Measurements from ENCODE around the gene LEF1.
"Not testable (repeated sequence)": the region's sequence is repeated elsewhere in the genome, so short reads cannot be mapped to it uniquely, and the experiment has no call there.

Gene LEF1

GRCh38 chr4:108013955-108014354, 154.8 kb downstream of the LEF1 start:
- H2BK120ac ChIP-seq (ENCODE audit: low read depth, low read length) = no peak overlapping the region

GRCh38 chr4:108013327-108013726, 155.4 kb downstream of the LEF1 start:
- H3K18ac ChIP-seq (ENCODE audit: low read length) = no peak overlapping the region
- H3K4ac ChIP-seq (ENCODE audit: low read length) = no peak overlapping the region
- no peak overlapping the region for H2BK15ac ChIP-seq (ENCODE audit: low read length)
- H4K8ac ChIP-seq (ENCODE audit: low read depth, low read length) = no peak overlapping the region
- no peak overlapping the region for H3K4me3 ChIP-seq (ENCODE audit: low read length in 2 of 2)
- H3K27me3 ChIP-seq (ENCODE audit: control insufficient read depth in 3 of 3, insufficient read depth in 3 of 3, low read depth in 1 of 3, low read length in 3 of 3) = no peaks in the 10 kb centered on the region
- H2BK120ac ChIP-seq (ENCODE audit: low read depth, low read length) = no peak overlapping the region
- no peak overlapping the region for H3K4me2 ChIP-seq (ENCODE audit: insufficient read depth, low read length, poor library complexity, severe bottlenecking)
- no peak overlapping the region for H3K9ac ChIP-seq (ENCODE audit: low read depth, low read length, poor library complexity)
- H3K14ac ChIP-seq (ENCODE audit: low read length) = no peak overlapping the region
- peaks cover 9 to 81% of the 10 kb centered on the region in 2 donors for H3K36me3 ChIP-seq (replicated peaks in 1 of 2; ENCODE audit: control insufficient read depth in 2 of 2, insufficient read depth in 2 of 2, low read length in 2 of 2)
- H2AFZ ChIP-seq (ENCODE audit: low read length) = no peak overlapping the region
- no peak overlapping the region for H3K23ac ChIP-seq (ENCODE audit: low read depth, low read length, poor library complexity)
- H2BK5ac ChIP-seq (ENCODE audit: low read length) = no peak overlapping the region
- H3K4me1 ChIP-seq (ENCODE audit: control insufficient read depth in 2 of 2, insufficient read depth in 1 of 2, low read depth in 1 of 2, low read length in 2 of 2) = no peaks in the 10 kb centered on the region
- no peaks in the 10 kb centered on the region for H3K79me1 ChIP-seq (ENCODE audit: low read depth, low read length)
- no peak overlapping the region for H2BK12ac ChIP-seq (ENCODE audit: low read length)
- no peak overlapping the region for H3K27ac ChIP-seq (replicated peaks; ENCODE audit: low read length)
- no peak overlapping the region for H2AK5ac ChIP-seq (ENCODE audit: low read depth, low read length)
- H3K9me3 ChIP-seq (replicated peaks in 1 of 2; ENCODE audit: control insufficient read depth in 2 of 2, insufficient read depth in 1 of 2, low read depth in 1 of 2, low read length in 2 of 2) = peaks cover 0 to 3% of the 10 kb centered on the region in 2 donors
- no peak overlapping the region for H4K91ac ChIP-seq (ENCODE audit: low read depth, low read length, poor library complexity)
- no peak for DNase-seq (ENCODE audit: low spot score)

More at GRCh38 chr4:108013955-108014354, 154.8 kb downstream of the LEF1 start:
- Histone ChIP-seq H3K23ac (ENCODE audit: low read depth, low read length, poor library complexity) (no peak overlapping the region), H3K9me3 (replicated peaks in 1 of 2; ENCODE audit: control insufficient read depth in 2 of 2, insufficient read depth in 1 of 2, low read depth in 1 of 2, low read length in 2 of 2) (peaks cover 0 to 3% of the 10 kb centered on the region in 2 donors), H3K36me3 (replicated peaks in 1 of 2; ENCODE audit: control insufficient read depth in 2 of 2, insufficient read depth in 2 of 2, low read length in 2 of 2) (peaks cover 9 to 84% of the 10 kb centered on the region in 2 donors), H3K18ac (ENCODE audit: low read length) (no peak overlapping the region), H2BK15ac (ENCODE audit: low read length) (no peak overlapping the region), H4K8ac (ENCODE audit: low read depth, low read length) (no peak overlapping the region), H2BK5ac (ENCODE audit: low read length) (no peak overlapping the region), H2AFZ (ENCODE audit: low read length) (no peak overlapping the region), H3K27me3 (ENCODE audit: control insufficient read depth in 3 of 3, insufficient read depth in 3 of 3, low read depth in 1 of 3, low read length in 3 of 3) (no peaks in the 10 kb centered on the region), H3K14ac (ENCODE audit: low read length) (no peak overlapping the region), H2AK5ac (ENCODE audit: low read depth, low read length) (no peak overlapping the region), H3K4me2 (ENCODE audit: insufficient read depth, low read length, poor library complexity, severe bottlenecking) (no peak overlapping the region), H3K27ac (replicated peaks; ENCODE audit: low read length) (no peak overlapping the region), H3K4me1 (ENCODE audit: control insufficient read depth in 2 of 2, insufficient read depth in 1 of 2, low read depth in 1 of 2, low read length in 2 of 2) (no peaks in the 10 kb centered on the region), H4K91ac (ENCODE audit: low read depth, low read length, poor library complexity) (no peak overlapping the region), H3K9ac (ENCODE audit: low read depth, low read length, poor library complexity) (no peak overlapping the region), H3K4ac (ENCODE audit: low read length) (no peak overlapping the region), H2BK12ac (ENCODE audit: low read length) (no peak overlapping the region), H3K4me3 (ENCODE audit: low read length in 2 of 2) (no peak overlapping the region), H3K79me1 (ENCODE audit: low read depth, low read length) (no peaks in the 10 kb centered on the region)
- no CpG with 5 or more reads among the region's 5 CpGs for WGBS, 2 donors (ENCODE audit: extremely low coverage in 2 of 2, insufficient read length in 2 of 2, insufficient replicate concordance in 1 of 2)
- DNase-seq (ENCODE audit: low spot score) = no peak

GRCh38 chr4:108012382-108012781, 156.3 kb downstream of the LEF1 start:
- not testable (repeated sequence) for H3K9ac ChIP-seq (ENCODE audit: low read depth, low read length, poor library complexity); H3K79me1 ChIP-seq (ENCODE audit: low read depth, low read length); H3K18ac ChIP-seq (ENCODE audit: low read length); H3K9me3 ChIP-seq (replicated peaks in 1 of 2; ENCODE audit: control insufficient read depth in 2 of 2, insufficient read depth in 1 of 2, low read depth in 1 of 2, low read length in 2 of 2); H3K4me2 ChIP-seq (ENCODE audit: insufficient read depth, low read length, poor library complexity, severe bottlenecking); H3K14ac ChIP-seq (ENCODE audit: low read length); H3K4ac ChIP-seq (ENCODE audit: low read length); H2AFZ ChIP-seq (ENCODE audit: low read length); H2BK15ac ChIP-seq (ENCODE audit: low read length); H3K27me3 ChIP-seq (ENCODE audit: control insufficient read depth in 3 of 3, insufficient read depth in 3 of 3, low read depth in 1 of 3, low read length in 3 of 3); H3K23ac ChIP-seq (ENCODE audit: low read depth, low read length, poor library complexity); DNase-seq (ENCODE audit: low spot score); H3K4me3 ChIP-seq (ENCODE audit: low read length in 2 of 2); H2AK5ac ChIP-seq (ENCODE audit: low read depth, low read length); H4K91ac ChIP-seq (ENCODE audit: low read depth, low read length, poor library complexity); H3K27ac ChIP-seq (replicated peaks; ENCODE audit: low read length); H4K8ac ChIP-seq (ENCODE audit: low read depth, low read length); H2BK5ac ChIP-seq (ENCODE audit: low read length); H3K4me1 ChIP-seq (ENCODE audit: control insufficient read depth in 2 of 2, insufficient read depth in 1 of 2, low read depth in 1 of 2, low read length in 2 of 2); H2BK12ac ChIP-seq (ENCODE audit: low read length); H2BK120ac ChIP-seq (ENCODE audit: low read depth, low read length)
- no CpG with 5 or more reads among the region's 5 CpGs for WGBS, 2 donors (ENCODE audit: extremely low coverage in 2 of 2, insufficient read length in 2 of 2, insufficient replicate concordance in 1 of 2)
- peaks cover 6 to 76% of the 10 kb centered on the region in 2 donors for H3K36me3 ChIP-seq (replicated peaks in 1 of 2; ENCODE audit: control insufficient read depth in 2 of 2, insufficient read depth in 2 of 2, low read length in 2 of 2)

GRCh38 chr4:108010167-108010566, 158.6 kb downstream of the LEF1 start:
- H3K27ac ChIP-seq (replicated peaks; ENCODE audit: low read length) = no peak overlapping the region
- H2BK5ac ChIP-seq (ENCODE audit: low read length) = no peak overlapping the region
- WGBS, 2 donors (ENCODE audit: extremely low coverage in 2 of 2, insufficient read length in 2 of 2, insufficient replicate concordance in 1 of 2) = no CpG with 5 or more reads among the region's 2 CpGs

More at GRCh38 chr4:108010167-108010566, 158.6 kb downstream of the LEF1 start:
- H3K23ac ChIP-seq (ENCODE audit: low read depth, low read length, poor library complexity) = no peak overlapping the region
- H3K4me3 ChIP-seq (ENCODE audit: low read length in 2 of 2) = no peak overlapping the region
- no peak overlapping the region for H3K14ac ChIP-seq (ENCODE audit: low read length)
- no peak overlapping the region for H2BK15ac ChIP-seq (ENCODE audit: low read length)
- peaks cover 0 to 7% of the 10 kb centered on the region in 2 donors for H3K9me3 ChIP-seq (replicated peaks in 1 of 2; ENCODE audit: control insufficient read depth in 2 of 2, insufficient read depth in 1 of 2, low read depth in 1 of 2, low read length in 2 of 2)
- H3K9ac ChIP-seq (ENCODE audit: low read depth, low read length, poor library complexity) = no peak overlapping the region
- H3K4me1 ChIP-seq (ENCODE audit: control insufficient read depth in 2 of 2, insufficient read depth in 1 of 2, low read depth in 1 of 2, low read length in 2 of 2) = no peaks in the 10 kb centered on the region
- H3K18ac ChIP-seq (ENCODE audit: low read length) = no peak overlapping the region
- no peak overlapping the region for H3K4me2 ChIP-seq (ENCODE audit: insufficient read depth, low read length, poor library complexity, severe bottlenecking)
- no peak overlapping the region for H2AK5ac ChIP-seq (ENCODE audit: low read depth, low read length)
- no peaks in the 10 kb centered on the region for H3K79me1 ChIP-seq (ENCODE audit: low read depth, low read length)
- H3K27me3 ChIP-seq (ENCODE audit: control insufficient read depth in 3 of 3, insufficient read depth in 3 of 3, low read depth in 1 of 3, low read length in 3 of 3) = no peaks in the 10 kb centered on the region
- H2BK12ac ChIP-seq (ENCODE audit: low read length) = no peak overlapping the region
- peaks cover 0 to 54% of the 10 kb centered on the region in 2 donors for H3K36me3 ChIP-seq (replicated peaks in 1 of 2; ENCODE audit: control insufficient read depth in 2 of 2, insufficient read depth in 2 of 2, low read length in 2 of 2)
- H2BK120ac ChIP-seq (ENCODE audit: low read depth, low read length) = no peak overlapping the region
- H2AFZ ChIP-seq (ENCODE audit: low read length) = no peak overlapping the region
- DNase-seq (ENCODE audit: low spot score) = no peak
- H4K91ac ChIP-seq (ENCODE audit: low read depth, low read length, poor library complexity) = no peak overlapping the region
- no peak overlapping the region for H3K4ac ChIP-seq (ENCODE audit: low read length)
- H4K8ac ChIP-seq (ENCODE audit: low read depth, low read length) = no peak overlapping the region
